Measurements from ENCODE around the gene NEUROD2.

NEUROD2 gene

DNA sequence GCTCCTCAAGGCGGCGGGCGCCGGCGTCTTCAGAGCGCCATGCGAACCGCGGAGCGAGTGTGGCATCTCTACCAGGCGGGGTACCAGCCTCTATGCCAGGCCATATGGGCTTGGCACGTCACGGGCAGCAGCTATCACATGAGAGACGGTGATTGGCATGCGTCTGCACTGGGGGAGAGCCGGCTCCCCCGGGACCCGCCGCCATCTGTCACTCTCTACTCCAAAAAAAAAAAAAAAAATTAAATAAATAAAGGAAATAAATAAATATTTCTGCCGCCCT is at the start of gene NEUROD2:
Gene NEUROD2 (minus strand): TSS at position 70 of the 280 bp plus-strand sequence. CDS start 1,321 bp downstream, outside the sequence.
- DNase-seq (ENCODE audit: low read depth), result no peak

DNA sequence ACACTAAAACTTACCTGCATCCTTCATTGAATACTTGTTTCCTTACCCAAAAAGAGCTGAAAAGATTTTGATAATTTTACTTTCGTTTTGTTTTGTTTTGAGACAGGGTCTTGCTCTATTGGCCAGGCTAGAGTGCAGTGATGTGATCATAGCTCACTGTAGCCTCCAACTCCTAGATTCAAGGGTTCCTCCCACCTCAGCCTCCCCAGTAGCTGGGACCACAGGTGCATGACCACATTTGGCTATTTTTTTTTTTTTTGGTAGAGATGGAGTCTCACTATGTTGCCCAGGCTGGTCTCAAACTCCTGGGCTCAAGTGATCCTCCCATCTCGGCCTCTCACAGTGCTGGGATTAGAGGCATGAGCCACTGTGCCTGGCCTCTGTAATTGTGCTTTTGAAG is 47.4 kb upstream of the NEUROD2 start:
- DNase-seq (ENCODE audit: low read depth), result no peak

DNA sequence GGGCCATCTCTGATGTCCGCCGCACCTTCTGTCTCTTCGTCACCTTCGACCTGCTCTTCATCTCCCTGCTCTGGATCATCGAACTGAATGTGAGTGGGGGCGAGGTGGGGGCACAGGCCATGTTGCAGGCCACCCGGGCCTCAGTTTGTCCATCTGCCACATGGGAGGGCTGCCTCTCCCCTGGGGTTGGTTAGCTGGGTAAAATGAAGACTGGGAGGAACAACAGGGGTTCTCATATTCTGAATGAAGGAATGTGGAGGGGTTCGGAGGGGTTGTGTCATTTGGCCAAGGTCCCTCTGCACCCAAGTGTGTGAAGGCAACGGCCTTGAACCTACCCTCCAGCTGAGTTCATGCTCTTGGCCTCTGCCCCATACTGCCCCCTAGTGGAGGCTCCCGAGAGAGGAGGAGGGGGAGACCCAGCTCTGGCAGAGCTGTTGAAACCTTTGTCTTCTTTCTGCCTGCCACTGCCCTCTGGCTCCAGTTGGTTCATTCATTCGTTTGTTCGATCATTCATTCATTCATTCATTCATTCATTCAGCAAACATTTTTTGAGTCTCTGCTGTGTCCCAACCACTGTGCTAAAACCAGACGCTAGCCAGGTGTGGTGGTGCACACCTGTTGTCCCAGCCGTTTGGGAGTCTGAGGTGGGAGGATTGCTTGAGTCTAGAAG is 46.1 kb upstream of the NEUROD2 start:
- peak; percentile 45 for DNase-seq (ENCODE audit: low read depth)

DNA sequence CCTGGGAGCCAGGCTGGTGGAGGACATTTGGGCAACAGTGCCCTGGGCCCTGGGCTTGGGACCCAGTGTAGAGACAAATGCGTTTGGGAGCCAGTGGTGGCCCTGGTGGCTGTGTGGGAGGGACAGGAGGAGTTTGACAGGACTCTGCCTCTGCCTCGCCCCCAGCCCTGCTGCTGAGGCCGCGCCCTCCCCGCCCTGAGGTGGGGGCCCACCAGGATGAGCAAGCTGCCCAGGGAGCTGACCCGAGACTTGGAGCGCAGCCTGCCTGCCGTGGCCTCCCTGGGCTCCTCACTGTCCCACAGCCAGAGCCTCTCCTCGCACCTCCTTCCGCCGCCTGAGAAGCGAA is 45.6 kb upstream of the NEUROD2 start:
- no peak for DNase-seq (ENCODE audit: low read depth)

DNA sequence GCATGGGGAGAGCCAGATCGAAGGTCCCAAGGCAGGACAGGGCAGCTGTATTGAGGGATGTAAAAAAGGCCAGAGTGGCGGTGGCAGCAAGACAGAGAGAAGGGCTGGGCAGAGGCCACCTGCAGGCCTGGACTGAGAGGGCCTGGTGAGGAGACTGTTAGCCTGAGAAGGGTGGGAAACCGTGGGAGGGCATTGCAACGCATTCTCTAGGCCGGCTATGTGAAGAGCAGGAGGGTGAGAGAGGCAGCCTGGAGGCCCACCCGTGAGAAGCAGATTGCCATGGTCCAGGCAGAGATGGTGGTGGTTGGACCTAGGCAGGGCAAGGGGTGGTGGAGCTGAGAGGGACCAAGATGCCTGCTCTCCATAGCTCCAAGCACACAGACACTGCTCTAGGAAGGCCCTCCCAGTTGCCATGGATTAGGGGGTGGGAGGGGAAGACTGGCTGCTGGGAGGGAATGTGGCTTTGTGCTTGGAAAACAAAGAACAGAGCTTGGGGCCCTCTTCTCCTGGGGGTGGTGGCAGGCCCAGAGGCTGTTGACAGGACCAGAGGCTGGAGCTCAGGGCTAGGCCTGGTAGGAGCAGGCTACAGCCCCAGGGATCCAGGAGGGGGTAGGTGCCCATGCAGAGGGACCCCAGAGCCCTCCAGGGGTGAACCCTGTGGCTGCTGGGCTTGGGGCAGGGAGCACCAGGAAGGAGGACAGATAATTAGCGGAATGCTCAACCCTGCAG is 45.0 kb upstream of the NEUROD2 start:
- peak; percentile 54 for DNase-seq (ENCODE audit: low read depth)

DNA sequence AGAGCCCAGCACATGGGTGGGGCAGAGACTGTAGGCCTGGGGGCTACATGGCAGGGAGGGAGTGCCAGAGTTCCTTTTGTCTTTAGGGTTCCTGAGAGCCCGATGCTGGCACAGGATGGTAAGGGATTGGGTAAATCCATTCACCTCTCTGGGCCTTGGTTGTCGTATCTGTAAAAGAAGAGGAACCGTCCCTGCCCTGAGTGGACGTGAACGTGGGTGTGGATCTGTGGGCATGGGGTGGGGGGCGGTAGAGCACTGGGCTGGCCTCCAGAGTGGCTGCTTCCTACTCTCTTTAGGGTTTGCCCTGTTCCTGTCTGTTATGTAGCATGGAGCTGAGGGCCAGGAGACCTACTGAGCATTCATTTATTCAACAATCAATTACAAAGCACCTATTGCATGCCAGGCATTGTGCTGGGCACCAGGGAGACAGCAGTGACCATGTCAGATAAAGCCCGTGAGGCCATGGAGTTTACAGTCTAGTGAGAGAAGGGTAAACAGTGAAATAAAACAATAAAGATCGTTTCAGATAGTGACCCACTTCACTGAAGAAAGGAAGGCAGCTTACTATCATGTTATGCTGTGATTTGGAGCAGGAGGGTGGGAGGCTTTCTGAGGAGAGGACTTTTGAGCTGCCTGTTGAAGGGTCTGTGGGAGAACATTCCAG is 44.3 kb upstream of the NEUROD2 start:
- no peak for DNase-seq (ENCODE audit: low read depth)

DNA sequence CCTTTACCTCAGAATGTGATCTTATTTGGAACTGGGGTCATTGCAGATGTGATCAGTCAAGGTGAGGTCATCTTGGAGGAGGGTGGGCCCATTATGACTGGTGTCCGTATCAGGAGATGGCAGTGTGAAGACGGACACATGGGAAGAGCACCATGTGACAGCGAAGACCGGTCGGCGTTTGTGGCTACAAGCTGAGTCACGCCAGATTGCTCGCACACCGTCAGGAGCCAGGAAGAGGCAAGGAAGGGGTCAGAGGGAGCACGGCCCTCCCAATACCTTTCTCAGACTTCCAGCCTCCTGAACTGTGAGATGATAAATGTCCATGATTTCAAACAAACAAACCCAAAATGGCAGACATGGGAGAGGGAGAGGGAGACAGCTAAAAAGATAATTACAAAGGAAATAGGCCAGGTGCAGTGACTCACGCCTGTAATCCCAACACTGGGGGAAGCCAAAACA is 42.4 kb upstream of the NEUROD2 start:
- peak; percentile 18 for DNase-seq (ENCODE audit: low read depth)

DNA sequence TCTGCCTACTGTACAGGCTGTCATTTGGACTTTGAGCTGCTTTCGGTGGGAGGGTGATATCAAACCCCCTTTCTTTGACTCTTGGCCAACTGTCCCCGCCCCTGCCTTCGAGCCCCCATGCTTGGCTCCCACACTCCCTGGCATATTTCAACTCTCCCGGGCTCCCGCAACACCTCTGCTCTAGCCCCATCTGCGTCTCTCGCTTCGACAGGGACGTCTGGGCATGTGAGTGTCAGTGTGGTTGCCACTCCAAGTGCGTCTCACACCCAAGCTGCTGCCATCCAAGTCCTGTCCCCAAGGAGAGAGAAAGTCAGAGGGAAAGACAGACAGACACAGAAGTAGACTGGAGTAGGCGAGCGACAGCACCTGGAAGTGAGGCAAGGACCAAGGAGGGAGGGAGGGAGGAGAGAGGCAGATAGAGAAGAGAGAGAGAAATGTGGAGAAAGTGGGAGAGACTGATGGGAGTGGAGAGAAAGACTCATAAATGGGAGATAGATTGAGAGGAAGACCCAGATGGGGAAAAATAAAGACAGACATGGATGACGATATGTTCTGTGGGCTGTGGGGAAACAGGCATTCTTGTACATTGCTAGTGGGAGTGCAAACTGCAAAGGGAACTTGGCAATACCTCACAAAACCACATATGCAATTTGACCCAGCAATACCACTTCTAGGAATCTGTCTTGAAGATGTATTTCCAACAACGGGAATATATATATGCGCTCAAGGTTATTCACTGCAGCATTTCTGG is 41.1 kb upstream of the NEUROD2 start:
- peak; percentile 96 for DNase-seq (ENCODE audit: low read depth)

DNA sequence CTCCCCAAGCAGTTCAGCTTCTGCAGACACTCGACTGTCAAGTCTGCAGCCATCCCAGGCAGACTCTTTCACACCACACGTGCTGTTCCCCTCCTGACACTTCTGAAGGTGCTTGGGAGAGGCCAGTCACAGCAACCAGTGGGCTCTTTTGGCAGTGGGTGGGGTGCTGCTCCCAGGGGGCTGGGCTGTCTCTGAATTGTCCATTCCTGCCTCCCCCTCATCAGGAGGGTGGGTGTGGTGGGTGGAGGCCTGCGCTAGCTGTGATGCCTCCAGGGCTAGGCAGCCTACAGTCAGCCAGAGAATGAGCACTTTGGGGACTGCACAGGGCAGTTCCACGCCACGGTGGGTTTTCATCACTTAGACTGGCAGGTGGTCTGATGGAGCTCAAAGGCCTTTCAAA is 39.5 kb upstream of the NEUROD2 start:
- DNase-seq (ENCODE audit: low read depth), result no peak

DNA sequence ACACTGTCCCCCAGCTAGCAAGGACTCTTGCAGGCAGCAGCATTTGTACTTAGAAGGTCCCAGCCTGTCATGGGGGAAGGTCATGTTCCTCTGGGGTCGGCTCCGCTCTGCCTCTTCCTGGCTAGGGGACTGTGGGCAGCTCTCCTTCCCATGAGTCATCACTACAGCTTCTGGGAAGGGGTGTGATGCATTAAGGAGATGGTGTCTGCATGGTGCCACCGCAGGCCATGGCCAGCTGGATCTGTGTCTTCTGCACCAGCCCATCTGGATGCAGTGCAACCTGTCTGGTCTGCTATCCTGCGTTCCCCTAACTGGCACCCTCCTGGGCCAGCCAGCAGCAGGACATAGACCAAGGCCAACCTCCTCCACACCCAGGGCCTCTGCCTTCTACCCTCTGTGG is 35.6 kb upstream of the NEUROD2 start:
- DNase-seq (ENCODE audit: low read depth), result peak; percentile 36

DNA sequence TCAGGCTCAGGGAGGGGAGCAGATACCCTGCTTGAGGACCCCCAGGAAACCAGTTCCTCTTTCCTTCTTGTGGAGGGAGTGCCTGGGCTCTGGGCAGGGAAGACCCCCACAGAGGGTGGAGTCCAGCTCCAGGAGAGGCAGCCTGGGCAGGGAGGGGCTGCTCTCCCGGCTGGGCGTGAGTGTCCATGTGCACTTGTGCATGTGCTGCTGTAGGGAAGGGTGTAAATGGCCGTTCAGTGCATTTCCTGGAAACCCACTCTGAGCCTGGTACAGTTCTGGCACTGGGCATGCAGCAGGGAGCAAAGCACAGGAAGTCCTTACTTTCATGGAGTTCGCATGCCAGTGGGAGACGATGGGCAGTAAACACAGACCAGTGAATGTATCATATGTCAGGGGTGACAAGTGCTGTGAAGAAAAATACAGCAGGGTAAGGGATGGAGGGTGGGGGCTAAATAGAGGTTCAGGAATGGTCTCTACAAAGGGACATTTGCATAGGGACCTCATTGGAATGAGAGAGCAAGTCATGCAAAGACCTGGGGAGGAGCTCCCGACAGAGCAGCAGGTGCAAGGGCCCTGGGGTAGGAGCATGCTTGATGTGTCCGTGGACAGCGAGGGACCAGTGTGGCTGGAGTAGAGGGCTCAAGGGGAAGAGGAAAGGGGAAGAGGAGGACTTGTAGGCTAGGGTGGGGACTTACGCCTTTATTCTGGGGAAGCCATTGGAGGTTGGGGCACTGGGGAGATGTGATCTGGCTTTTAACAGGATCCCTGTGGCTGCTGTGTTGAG is 34.8 kb upstream of the NEUROD2 start:
- no peak for DNase-seq (ENCODE audit: low read depth)

DNA sequence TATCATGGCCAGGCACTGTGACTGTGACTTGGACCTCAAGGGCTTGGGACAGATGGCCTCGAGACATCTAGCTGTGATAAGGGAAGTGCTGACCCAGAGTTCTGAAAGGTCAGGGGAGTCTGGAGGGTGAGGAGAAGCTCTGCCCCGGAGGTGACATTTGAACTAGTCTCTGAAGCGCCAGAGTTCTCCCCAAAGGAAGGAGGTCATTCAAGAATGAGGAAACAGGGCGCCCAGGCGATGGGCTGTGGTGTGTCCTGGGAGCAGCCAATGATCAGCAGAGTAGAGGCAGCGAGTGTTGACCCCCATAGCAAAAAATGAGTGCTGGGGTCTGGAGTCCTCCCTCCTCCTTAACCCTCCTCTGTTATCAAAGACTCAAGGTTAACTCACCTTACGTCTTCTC is 34.2 kb upstream of the NEUROD2 start:
- DNase-seq (ENCODE audit: low read depth), result no peak

DNA sequence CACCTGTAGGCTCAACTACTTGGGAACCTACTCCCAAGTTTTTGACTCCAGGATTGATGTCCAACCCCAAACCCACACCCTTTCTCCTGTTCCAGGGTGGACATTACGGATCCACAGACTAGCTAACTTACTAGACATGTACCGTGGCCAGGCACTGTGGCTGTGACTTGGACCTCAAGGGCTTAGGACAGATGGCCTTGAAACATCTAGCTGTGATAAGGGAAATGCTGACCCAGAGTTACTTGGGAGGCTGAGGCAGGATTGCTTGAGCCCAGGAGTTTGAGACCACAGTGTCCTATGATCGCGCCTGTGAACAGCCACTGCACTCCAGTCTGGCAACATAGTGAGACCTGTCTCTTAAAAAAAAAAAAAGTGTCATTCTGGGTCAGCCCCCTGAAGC is 33.4 kb upstream of the NEUROD2 start:
- no peak for DNase-seq (ENCODE audit: low read depth)

DNA sequence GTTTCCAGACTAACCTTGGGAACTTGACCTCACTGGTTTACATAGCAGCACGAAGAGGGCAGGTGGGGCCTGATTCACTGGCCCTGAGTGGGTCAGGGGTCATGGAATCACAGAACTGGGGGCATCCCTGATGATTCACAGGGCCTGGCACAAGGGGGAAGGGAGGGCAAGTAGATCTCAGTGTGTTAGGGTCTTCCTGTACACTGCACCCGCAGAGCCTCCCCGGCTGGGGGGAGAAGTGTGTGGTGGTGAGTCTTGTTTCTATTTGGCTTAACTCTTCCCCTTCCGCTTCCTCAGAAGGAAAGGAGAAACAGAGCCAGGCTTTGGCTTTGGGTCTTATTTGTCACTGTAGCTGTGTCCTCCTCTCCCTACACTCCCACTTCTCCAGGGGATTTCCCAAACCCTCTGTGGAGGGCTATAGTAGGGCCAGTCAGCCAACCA is 32.9 kb upstream of the NEUROD2 start:
- peak; percentile 32 for DNase-seq (ENCODE audit: low read depth)

DNA sequence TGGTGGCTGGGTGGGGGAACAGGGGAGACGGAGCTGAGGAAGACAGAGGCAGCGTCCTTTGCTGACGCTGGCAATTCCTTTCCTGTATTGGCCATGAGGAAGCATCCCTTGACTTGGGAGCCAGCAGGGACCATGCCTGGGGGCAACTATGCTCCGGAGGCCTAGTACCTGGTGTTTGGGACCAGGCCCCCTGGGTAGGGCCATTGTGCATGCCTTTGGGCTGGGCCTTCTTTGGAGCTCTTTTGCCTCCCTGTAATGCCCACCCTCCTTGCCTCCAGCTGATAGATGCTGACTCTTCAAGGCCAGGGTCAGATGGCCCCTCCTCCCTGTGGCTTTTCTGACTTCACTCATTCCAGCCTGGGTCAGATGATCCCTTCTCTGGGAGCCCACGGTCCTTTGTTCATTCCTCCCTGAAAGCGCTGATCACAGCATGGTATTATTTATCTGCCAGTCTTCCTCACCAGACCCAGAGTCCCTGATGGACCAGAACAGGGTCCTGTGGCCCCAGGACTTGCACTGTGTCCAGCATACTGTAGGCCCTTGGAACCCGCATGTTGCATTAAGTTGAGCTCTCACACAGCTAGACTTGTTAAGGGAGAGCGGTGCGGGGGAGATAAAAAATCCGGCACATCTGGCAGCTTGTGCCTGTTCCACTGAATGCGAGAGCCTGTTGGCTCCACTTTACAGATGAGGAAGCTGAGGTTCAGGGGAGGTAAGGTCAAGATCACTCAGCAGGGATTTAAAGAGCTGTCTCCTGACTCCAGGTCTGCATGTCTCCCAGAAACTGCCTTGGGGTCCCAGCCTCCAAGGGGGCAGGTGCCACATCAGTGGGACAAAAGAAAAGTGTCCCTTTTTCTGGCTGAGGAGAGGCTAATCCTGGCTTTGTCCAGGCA is 32.1 kb upstream of the NEUROD2 start:
- peak; percentile 71 for DNase-seq (ENCODE audit: low read depth)

DNA sequence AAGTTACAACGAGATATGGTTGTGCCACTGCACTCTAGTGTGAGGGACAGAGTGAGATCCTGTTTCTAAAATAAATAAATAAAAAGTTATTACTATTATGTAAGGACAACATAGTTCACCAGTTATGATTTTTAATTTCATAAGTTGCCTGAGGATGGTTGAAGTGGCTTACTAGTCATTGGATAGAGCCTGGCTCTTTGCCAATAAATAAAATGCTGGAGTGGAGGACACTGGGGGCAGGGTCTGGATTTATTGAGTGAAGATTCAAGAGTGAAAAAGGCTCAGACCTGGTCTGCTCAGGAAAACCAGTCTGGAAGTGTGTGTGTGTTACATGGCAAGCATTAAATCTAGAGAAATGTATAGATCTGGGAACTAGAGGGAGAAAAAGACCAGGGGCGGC is 31.3 kb upstream of the NEUROD2 start:
- no peak for DNase-seq (ENCODE audit: low read depth)

DNA sequence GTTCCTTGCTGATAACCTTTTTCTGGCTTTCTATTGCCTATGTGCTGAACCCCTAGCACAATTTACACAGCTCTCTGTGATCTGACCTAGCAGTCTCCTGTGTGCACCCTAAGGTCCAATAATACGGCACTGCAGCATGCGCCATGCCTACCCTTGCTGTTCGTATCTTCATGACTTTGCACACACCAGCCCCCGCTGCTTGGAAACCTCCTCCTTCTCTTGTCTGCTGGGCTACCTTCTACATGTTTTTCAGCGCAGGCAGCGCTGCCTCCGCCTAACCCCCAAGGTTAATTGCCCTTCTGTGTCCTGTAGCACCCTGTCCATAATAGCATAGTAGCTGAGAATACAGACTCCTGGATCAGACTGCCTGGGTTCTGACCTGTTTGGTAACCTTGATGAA is 30.6 kb upstream of the NEUROD2 start:
- DNase-seq (ENCODE audit: low read depth), result no peak

DNA sequence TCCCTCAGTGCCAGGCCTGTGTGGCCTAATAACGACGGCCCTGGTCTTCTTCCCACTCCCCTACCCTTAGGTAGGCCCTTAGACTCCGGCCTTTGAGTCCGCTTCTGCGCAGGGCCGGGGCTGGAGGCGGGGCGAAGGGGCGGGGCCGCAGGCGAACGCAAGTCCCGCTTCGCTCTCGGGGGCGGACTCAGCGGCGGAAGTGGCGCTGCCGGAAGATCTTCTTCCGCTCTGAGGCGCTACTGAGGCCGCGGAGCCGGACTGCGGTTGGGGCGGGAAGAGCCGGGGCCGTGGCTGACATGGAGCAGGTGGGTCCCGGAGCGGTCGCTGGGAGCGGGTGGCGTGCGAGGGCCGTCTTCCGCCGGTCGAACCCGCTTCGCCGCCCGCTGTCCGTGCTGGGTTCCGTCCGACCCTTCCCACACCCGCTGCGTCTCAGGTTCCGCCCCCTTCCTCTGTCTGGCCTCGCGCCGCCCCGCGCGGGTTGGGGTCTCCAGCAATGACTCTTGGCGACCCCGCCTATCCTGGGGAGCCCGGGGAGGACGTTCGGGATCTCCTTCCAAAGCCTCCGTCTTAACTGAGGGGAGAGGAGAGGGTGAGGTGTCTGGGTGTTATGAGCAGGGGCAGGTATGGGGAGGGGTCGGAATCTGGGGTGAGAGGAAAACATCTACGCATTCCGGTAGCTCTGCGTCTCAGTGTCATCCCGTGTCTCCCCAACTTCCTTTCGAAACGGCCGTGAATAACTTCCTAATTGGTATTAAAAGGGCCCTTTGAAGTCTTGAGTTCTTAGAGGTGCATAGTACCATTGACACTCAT is 29.4 kb upstream of the NEUROD2 start, which contains the start of gene STARD3:
Gene STARD3 (plus strand): TSS at position 218 of the 810 bp plus-strand sequence. CDS start 16,388 bp downstream, outside the sequence.
- DNase-seq (ENCODE audit: low read depth), result peak; percentile 80

DNA sequence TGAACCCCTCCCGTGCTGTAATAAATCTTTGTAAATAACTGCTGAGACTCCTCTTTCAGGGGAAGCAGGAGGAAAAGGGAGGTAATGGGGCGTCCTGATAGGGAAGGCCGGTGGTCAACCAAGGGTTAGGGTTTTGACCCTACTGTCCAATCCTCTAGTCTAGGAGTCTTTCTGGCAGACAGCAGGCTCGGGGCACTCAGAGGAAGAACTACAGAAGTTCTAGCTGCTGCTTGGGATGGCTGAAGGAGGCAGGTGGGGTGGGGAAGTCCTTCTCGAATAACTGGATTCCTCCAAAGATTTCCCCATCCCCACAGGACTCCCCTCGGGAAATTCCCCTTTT is 28.8 kb upstream of the NEUROD2 start:
- DNase-seq (ENCODE audit: low read depth), result no peak

DNA sequence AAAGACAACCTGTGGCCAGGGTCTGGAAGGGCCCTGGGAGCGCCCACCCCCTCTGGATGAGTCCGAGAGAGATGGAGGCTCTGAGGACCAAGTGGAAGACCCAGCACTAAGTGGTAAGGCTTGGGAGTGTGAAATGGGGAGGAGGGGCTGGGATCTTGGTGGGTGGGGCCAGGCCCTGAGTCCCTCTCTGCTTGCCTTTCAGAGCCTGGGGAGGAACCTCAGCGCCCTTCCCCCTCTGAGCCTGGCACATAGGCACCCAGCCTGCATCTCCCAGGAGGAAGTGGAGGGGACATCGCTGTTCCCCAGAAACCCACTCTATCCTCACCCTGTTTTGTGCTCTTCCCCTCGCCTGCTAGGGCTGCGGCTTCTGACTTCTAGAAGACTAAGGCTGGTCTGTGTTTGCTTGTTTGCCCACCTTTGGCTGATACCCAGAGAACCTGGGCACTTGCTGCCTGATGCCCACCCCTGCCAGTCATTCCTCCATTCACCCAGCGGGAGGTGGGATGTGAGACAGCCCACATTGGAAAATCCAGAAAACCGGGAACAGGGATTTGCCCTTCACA is 28.0 kb upstream of the NEUROD2 start:
- no peak for DNase-seq (ENCODE audit: low read depth)
